A549 (cell line): Measurements from ENCODE around the gene GMCL2. TPM values are rescaled to one million over a fixed set of nuclear protein-coding genes. Genes with fewer than 3 reads are reported as not detected.

Experiments
- ATAC-seq, 2 experiments: fragments of 200-7000 bp in 1 of 2; fragments of >200 bp in 1 of 2; cut with Nextera tagmentation in 1 of 2; cut with Tn5 transposase in 1 of 2; 3 replicates each; pipeline versions ENCODE4 v1.8.0 to v1.9.1; 2018 to 2020; ENCODE audit warnings: mild to moderate bottlenecking in 1 of 2, moderate library complexity in 1 of 2
- CTCF ChIA-PET: fragments of 300-600 bp; sonication (Branson Sonifier 250); formaldehyde crosslinking; extraction: SDS; loops from one replicate; lab custom pipeline; 2021; ENCODE audit warnings: antibody characterized with exemption, inconsistent platforms; lab: Yijun Ruan, JAX
- POLR2A ChIA-PET: fragments of 350-600 bp; formaldehyde crosslinking; extraction: SDS; loops from one replicate; lab custom pipeline; 2021; ENCODE audit warnings: antibody characterized with exemption, inconsistent platforms; lab: Yijun Ruan, JAX
- DNase-seq, 2 experiments: peaks; one replicate each; pipeline versions ENCODE4 v3.0.0 to v3.0.0-alpha.2; 2011 to 2016; ENCODE audit warnings: low read depth in 1 of 2, low spot score in 1 of 2
- FAIRE-seq: peaks from 2 replicates; lab custom pipeline; 2011; peaks lifted over from hg19 to GRCh38; lab: Jason Lieb, UNC
- H3K27ac ChIP-seq, 2 experiments: fragments of >200 bp; sonication (Bioruptor Twin); formaldehyde crosslinking; 3 replicates each; pipeline ENCODE4 v1.5.1; 2016 to 2017
- H3K4me1 ChIP-seq: fragments of >200 bp; sonication (Bioruptor Twin); formaldehyde crosslinking; 3 replicates; pipeline ENCODE4 v1.6.1; 2016
- H3K4me2 ChIP-seq: fragments of >200 bp; sonication (Bioruptor Twin); formaldehyde crosslinking; 3 replicates; pipeline ENCODE4 v1.6.1; 2016
- H3K4me3 ChIP-seq: fragments of >200 bp; sonication (Bioruptor Twin); formaldehyde crosslinking; 3 replicates; pipeline ENCODE4 v1.5.1; 2016
- H3K9me3 ChIP-seq: fragments of >200 bp; sonication (Bioruptor Twin); formaldehyde crosslinking; 3 replicates; pipeline ENCODE4 v1.6.1; 2016
- BHLHE40 ChIP-seq: IDR thresholded peaks from 2 replicates; pipeline ENCODE4 v1.6.1; 2012; ENCODE audit warnings: low read depth, low read length, inconsistent platforms
- CHD2 ChIP-seq: fragments of 150-350 bp; IDR thresholded peaks from 2 replicates; pipeline ENCODE4 v1.6.1; 2014; ENCODE audit warnings: low read length; ENCODE audit not compliant: partially characterized antibody
- EHF ChIP-seq: fragments of 250-450 bp; sonication (Bioruptor Pico); IDR thresholded peaks from 2 replicates; pipeline ENCODE4 v1.5.0; 2020; ENCODE audit warnings: mild to moderate bottlenecking
- EHMT2 ChIP-seq: fragments of 200-600 bp; sonication (generic); IDR thresholded peaks from 2 replicates; pipeline ENCODE4 v1.6.1; 2016; ENCODE audit warnings: antibody characterized with exemption, low read depth, mild to moderate bottlenecking, moderate library complexity
- ELK1 ChIP-seq: fragments of 150-350 bp; IDR thresholded peaks from 2 replicates; pipeline ENCODE4 v1.6.1; 2014; ENCODE audit warnings: low read depth, mild to moderate bottlenecking, low read length
- EP300 ChIP-seq, 2 experiments: fragments of >200 bp; sonication (Bioruptor Twin); formaldehyde crosslinking; IDR thresholded peaks; 2 replicates in 1 of 2; 3 replicates in 1 of 2; pipeline ENCODE4 v1.6.1; 2016 to 2017
- FOSL2 ChIP-seq, 2 experiments: fragments of 450-650 bp in 1 of 2; fragments of >200 bp in 1 of 2; sonication (Bioruptor Twin) in 1 of 2; formaldehyde crosslinking; IDR thresholded peaks; 2 replicates each; pipeline versions ENCODE4 v1.5.0 to v1.6.1; 2016 to 2020; ENCODE audit warnings: mild to moderate bottlenecking in 1 of 2, moderate library complexity in 1 of 2
- FOXS1 ChIP-seq: fragments of 250-450 bp; sonication (Bioruptor Pico); IDR thresholded peaks from 2 replicates; pipeline ENCODE4 v1.5.0; 2020; ENCODE audit warnings: mild to moderate bottlenecking, moderate library complexity
- GATA3 ChIP-seq: IDR thresholded peaks from 2 replicates; pipeline ENCODE4 v1.6.1; 2012; ENCODE audit warnings: borderline replicate concordance
- HEYL ChIP-seq: fragments of 250-450 bp; sonication (Bioruptor Pico); IDR thresholded peaks from 2 replicates; pipeline ENCODE4 v1.8.0; 2021; ENCODE audit warnings: mild to moderate bottlenecking, moderate library complexity
- HMGXB4 ChIP-seq: fragments of 250-450 bp; sonication (Bioruptor Pico); IDR thresholded peaks from 2 replicates; pipeline ENCODE4 v1.5.0; 2021; ENCODE audit warnings: mild to moderate bottlenecking, moderate library complexity, borderline replicate concordance
- KDM5A ChIP-seq: fragments of 200-600 bp; sonication (generic); IDR thresholded peaks from 2 replicates; pipeline ENCODE4 v1.6.1; 2016; ENCODE audit warnings: antibody characterized with exemption, mild to moderate bottlenecking
- MYC ChIP-seq: IDR thresholded peaks from 2 replicates; pipeline ENCODE4 v1.6.1; 2012; ENCODE audit warnings: mild to moderate bottlenecking, inconsistent platforms, low read length, improper control_type of control experiment, borderline replicate concordance
- NFE2L2 ChIP-seq: fragments of 150-350 bp; conservative IDR thresholded peaks from 2 replicates; pipeline ENCODE4 v1.6.1; 2014; ENCODE audit warnings: low read length
- POLR2AphosphoS2 ChIP-seq: conservative IDR thresholded peaks from 2 replicates; pipeline ENCODE4 v1.6.1; 2012; ENCODE audit warnings: low read length, improper control_type of control experiment, inconsistent platforms
- RCOR1 ChIP-seq: fragments of 150-350 bp; IDR thresholded peaks from 2 replicates; pipeline ENCODE4 v1.6.1; 2014; ENCODE audit warnings: antibody characterized with exemption, low read length, low read depth
- REST ChIP-seq: fragments of 200-600 bp; sonication (generic); IDR thresholded peaks from 2 replicates; pipeline ENCODE4 v1.6.1; 2016; ENCODE audit warnings: antibody characterized with exemption, mild to moderate bottlenecking, moderate library complexity
- RNF2 ChIP-seq: fragments of 200-600 bp; sonication (generic); IDR thresholded peaks from 2 replicates; pipeline ENCODE4 v1.6.1; 2016; ENCODE audit warnings: low read depth, mild to moderate bottlenecking, antibody characterized with exemption, moderate library complexity, borderline replicate concordance
- TFCP2L1 ChIP-seq: fragments of 250-450 bp; sonication (Bioruptor Pico); IDR thresholded peaks from 2 replicates; pipeline ENCODE4 v1.5.0; 2021; ENCODE audit warnings: mild to moderate bottlenecking
- ZNF302 ChIP-seq: fragments of 250-450 bp; sonication (Bioruptor Pico); IDR thresholded peaks from 2 replicates; pipeline ENCODE4 v1.9.0; 2021; ENCODE audit warnings: inconsistent platforms, mild to moderate bottlenecking, moderate library complexity
- WGBS: methylation state at CpG from one replicate; pipeline ENCODE4 v1.1.6; 2017; ENCODE audit errors: missing lambda C conversion rate; 5-methylcytosine and 5-hydroxymethylcytosine counted together
- polyA plus RNA-seq, 4 experiments: library from polyadenylated mRNA; depleted of rRNA in 3 of 4; stranded (reverse); fragments of >200 nt; fragmentation: RNase III in 1 of 4; extraction: RNeasy Plus Mini Kit Qiagen cat#74134 plus additional on column Dnase treatment in 1 of 4; gene quantifications; 2 replicates in 3 of 4; 3 replicates in 1 of 4; pipeline ENCODE4 v1.2.3, GENCODE V29; 2011 to 2017

GMCL2 gene
- polyA plus RNA-seq, 2 of the 4 experiments (the other 2 are of a cell fraction): not detected

GRCh38 chr5:178136990-178137389 is 50.2 kb downstream of the GMCL2 start:
- ATAC-seq: no peak
- TF ChIP-seq FOXS1 (CRISPR knock-in tag): no peak
- TF ChIP-seq CHD2: no peak
- TF ChIP-seq TFCP2L1 (CRISPR knock-in tag): no peak
- no peak for TF ChIP-seq EHMT2
- no peak for TF ChIP-seq FOSL2 (IDR thresholded peaks at IDR 0.05)
- no peak for TF ChIP-seq FOSL2 (CRISPR knock-in tag; IDR thresholded peaks at IDR 0.05)
- TF ChIP-seq GATA3: no peak
- no peak for TF ChIP-seq KDM5A
- no peak for TF ChIP-seq ELK1
- no peak for TF ChIP-seq ZNF302 (CRISPR knock-in tag)
- TF ChIP-seq HEYL (CRISPR knock-in tag): no peak
- no peak for TF ChIP-seq EP300 (IDR thresholded peaks at IDR 0.05)
- no peak for TF ChIP-seq HMGXB4 (CRISPR knock-in tag)
- TF ChIP-seq RCOR1: no peak
- no peak for TF ChIP-seq BHLHE40
- no peak for TF ChIP-seq RNF2
- no peak for TF ChIP-seq NFE2L2
- TF ChIP-seq EHF (CRISPR knock-in tag): no peak
- TF ChIP-seq REST: no peak
- TF ChIP-seq POLR2AphosphoS2: no peak
- TF ChIP-seq MYC: no peak
- Histone ChIP-seq H3K4me3 (no peak overlapping the region), H3K4me2 (no peak overlapping the region), H3K27ac (no peak overlapping the region), H3K4me1 (peaks cover 3% of the 10 kb centered on the region; the same call in 1 of the 3 replicates), H3K9me3 (no peaks in the 10 kb centered on the region)
- ChIA-PET CTCF (interaction anchor here (1.5 to 3.2 kb wide), 5 partner anchors 9 to 61 kb away, joined by 3 to 21 read pairs (median 10); partner anchors contain the start of gene NHP2), POLR2A (no interaction called here)
- WGBS: 94% methylated on average over 10 of the region's 10 CpGs
- FAIRE-seq: no peak
- no peak for DNase-seq

Other genes with a start within 250 kb of the GMCL2 start
- not detected in 2 replicates for gene PROP1, start 191.1 kb downstream of the GMCL2 start, polyA plus RNA-seq (2011; rRNA removed)
- not detected in 3 replicates for gene PROP1, start 191.1 kb downstream of the GMCL2 start, polyA plus RNA-seq (2017; fragmentation: RNase III; extraction: RNeasy Plus Mini Kit Qiagen cat#74134 plus additional on column Dnase treatment)
- gene N4BP3, start 73.8 kb downstream of the GMCL2 start, polyA plus RNA-seq (2011; rRNA removed): 0.12 and 0.26 TPM in 2 replicates
- gene N4BP3, start 73.8 kb downstream of the GMCL2 start, polyA plus RNA-seq (2017; fragmentation: RNase III; extraction: RNeasy Plus Mini Kit Qiagen cat#74134 plus additional on column Dnase treatment): 0.15 to 0.25 TPM (median 0.15 TPM) in 3 replicates
- 30.3 and 31.8 TPM in 2 replicates for gene RMND5B, start 56.4 kb downstream of the GMCL2 start, polyA plus RNA-seq (2011; rRNA removed)
- gene RMND5B, start 56.4 kb downstream of the GMCL2 start, polyA plus RNA-seq (2017; fragmentation: RNase III; extraction: RNeasy Plus Mini Kit Qiagen cat#74134 plus additional on column Dnase treatment): 18.1 to 20.2 TPM (median 19.4 TPM) in 3 replicates
- gene NHP2, start 33.5 kb downstream of the GMCL2 start, polyA plus RNA-seq (2011; rRNA removed): 177 and 205 TPM in 2 replicates
- gene NHP2, start 33.5 kb downstream of the GMCL2 start, polyA plus RNA-seq (2017; fragmentation: RNase III; extraction: RNeasy Plus Mini Kit Qiagen cat#74134 plus additional on column Dnase treatment): 553 to 612 TPM (median 555 TPM) in 3 replicates
- gene HNRNPAB, start 17.2 kb upstream of the GMCL2 start, polyA plus RNA-seq (2011; rRNA removed): 140 and 200 TPM in 2 replicates
- gene HNRNPAB, start 17.2 kb upstream of the GMCL2 start, polyA plus RNA-seq (2017; fragmentation: RNase III; extraction: RNeasy Plus Mini Kit Qiagen cat#74134 plus additional on column Dnase treatment): 338 to 354 TPM (median 352 TPM) in 3 replicates
- 21.9 and 24.6 TPM in 2 replicates for gene PHYKPL, start 45.4 kb upstream of the GMCL2 start, polyA plus RNA-seq (2011; rRNA removed)
- 12.5 to 13.9 TPM (median 13.0 TPM) in 3 replicates for gene PHYKPL, start 45.4 kb upstream of the GMCL2 start, polyA plus RNA-seq (2017; fragmentation: RNase III; extraction: RNeasy Plus Mini Kit Qiagen cat#74134 plus additional on column Dnase treatment)